KOPT-K1 (cell line): Measurements from ENCODE around the gene SPON1.
"Not testable (repeated sequence)": the region's sequence is repeated elsewhere in the genome, so short reads cannot be mapped to it uniquely, and the experiment has no call there.

ENCODE experiments used
- H3K27ac ChIP-seq: fragments of 200-600 bp; sonication (generic); 2 replicates; pipeline ENCODE4 v1.5.1; 2016; ENCODE audit warnings: antibody characterized with exemption, mild to moderate bottlenecking, low read depth, low read length; ENCODE audit not compliant: poor library complexity, severe bottlenecking
- H3K36me3 ChIP-seq: fragments of 200-600 bp; sonication (generic); 2 replicates; pipeline ENCODE4 v1.5.1; 2017; ENCODE audit warnings: antibody characterized with exemption, mild to moderate bottlenecking, low read length, moderate library complexity; ENCODE audit not compliant: insufficient read depth
- H3K9me3 ChIP-seq: fragments of 200-600 bp; sonication (generic); 2 replicates; pipeline ENCODE4 v1.5.1; 2017; ENCODE audit warnings: antibody characterized with exemption, low read length, mild to moderate bottlenecking; ENCODE audit not compliant: insufficient read depth, poor library complexity, severe bottlenecking

Gene SPON1

DNA sequence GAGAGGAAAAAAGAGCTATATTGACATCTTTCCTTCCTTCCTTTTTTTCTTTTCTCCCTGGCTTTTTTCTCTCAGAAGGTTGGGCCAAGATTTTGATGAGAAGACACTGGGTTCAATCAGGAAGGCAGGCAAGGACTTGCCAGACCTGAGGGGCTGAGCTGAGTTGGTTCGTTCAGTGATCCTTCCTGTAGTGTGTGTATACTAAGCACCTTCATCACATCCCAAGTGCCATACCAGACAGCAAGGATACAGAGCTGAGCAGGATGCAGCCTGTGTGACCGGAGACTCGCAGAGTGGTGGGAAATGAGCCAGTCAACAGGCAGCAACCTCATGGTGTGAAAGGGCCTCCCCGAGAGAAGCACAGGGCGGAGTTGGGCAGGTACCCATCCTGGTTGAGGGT, 95.5 kb downstream of the SPON1 start:
- Histone ChIP-seq H3K36me3 (no peaks in the 10 kb centered on the region), H3K27ac (no peak overlapping the region), H3K9me3 (no peaks in the 10 kb centered on the region)

- H3K9me3 ChIP-seq = no peaks in the 10 kb centered on the region
- no peak overlapping the region for H3K27ac ChIP-seq
- H3K36me3 ChIP-seq = no peaks in the 10 kb centered on the region
Measured at GRCh38 chr11:14059491-14059890, 97.0 kb downstream of the SPON1 start.

DNA sequence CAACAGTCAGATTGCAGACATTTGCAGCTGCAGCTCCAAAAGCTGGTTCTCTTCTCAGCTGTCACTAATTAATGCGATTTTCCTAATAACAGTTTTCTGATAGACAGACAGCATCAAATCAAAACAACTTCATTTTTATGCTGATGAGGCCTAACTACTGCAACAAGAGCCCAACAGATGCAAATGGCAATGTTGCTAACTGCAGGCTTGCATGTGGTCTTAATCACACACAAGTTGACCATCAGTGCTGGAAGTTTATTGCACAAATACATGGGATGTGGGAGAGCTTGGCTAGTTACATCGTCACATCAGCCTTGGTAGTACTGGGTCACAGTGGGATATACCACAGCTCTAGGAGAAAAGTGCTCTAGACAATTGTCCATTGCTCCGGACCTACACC, 99.2 kb downstream of the SPON1 start:
- no peaks in the 10 kb centered on the region for H3K9me3 ChIP-seq
- no peak overlapping the region for H3K27ac ChIP-seq
- H3K36me3 ChIP-seq = no peaks in the 10 kb centered on the region

DNA sequence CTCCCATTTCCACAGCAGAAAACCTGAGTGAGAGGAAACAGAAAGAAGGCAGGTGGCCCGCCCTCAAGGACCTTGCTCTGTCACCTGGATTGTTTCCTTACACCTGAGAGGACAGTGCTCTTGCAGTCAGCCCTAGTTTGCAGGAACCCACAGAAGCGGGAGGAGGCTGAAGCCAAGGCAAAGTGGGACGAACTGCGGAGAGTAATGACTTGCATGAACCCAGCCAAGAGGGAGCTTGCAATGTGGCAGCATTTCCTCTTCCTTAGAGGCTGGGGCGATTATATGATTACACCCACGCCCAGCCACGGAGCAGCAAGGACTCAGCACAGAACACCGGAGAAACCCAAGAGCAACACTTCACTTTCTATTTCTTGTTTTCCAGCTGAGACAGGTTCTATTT, 102.6 kb downstream of the SPON1 start:
- H3K9me3 ChIP-seq = no peaks in the 10 kb centered on the region
- H3K27ac ChIP-seq = no peak overlapping the region
- no peaks in the 10 kb centered on the region for H3K36me3 ChIP-seq

GRCh38 chr11:14065681-14066080, 103.2 kb downstream of the SPON1 start:
- Histone ChIP-seq H3K9me3 (no peaks in the 10 kb centered on the region), H3K36me3 (no peaks in the 10 kb centered on the region), H3K27ac (no peak overlapping the region)

DNA sequence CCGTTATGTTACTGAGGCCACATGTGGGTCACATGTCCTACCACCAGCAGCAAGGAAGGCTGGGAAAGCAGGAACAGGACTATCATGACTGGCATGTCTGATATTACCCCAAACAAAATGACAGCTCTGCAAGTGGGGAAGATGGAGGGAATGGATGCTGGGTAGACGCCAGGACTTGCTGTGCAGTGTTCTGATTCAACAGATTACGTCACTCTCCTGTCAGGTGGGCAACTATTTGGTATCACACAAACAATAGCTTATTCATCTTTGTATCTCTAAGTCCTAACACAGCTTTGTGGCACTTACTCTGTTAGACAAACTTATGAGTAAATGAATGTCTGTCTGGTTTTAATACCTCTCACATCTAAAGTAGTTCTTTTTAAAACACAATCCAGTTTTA, 105.2 kb downstream of the SPON1 start:
- H3K9me3 ChIP-seq = no peaks in the 10 kb centered on the region
- H3K36me3 ChIP-seq = no peaks in the 10 kb centered on the region
- H3K27ac ChIP-seq = no peak overlapping the region

GRCh38 chr11:14070896-14071295, 108.4 kb downstream of the SPON1 start:
- Histone ChIP-seq H3K27ac (no peak overlapping the region), H3K9me3 (no peaks in the 10 kb centered on the region), H3K36me3 (no peaks in the 10 kb centered on the region)

- Histone ChIP-seq H3K36me3 (no peaks in the 10 kb centered on the region), H3K9me3 (no peaks in the 10 kb centered on the region), H3K27ac (no peak overlapping the region)
Measured at GRCh38 chr11:14073849-14074476, 111.4 kb downstream of the SPON1 start.

- no peak overlapping the region for H3K27ac ChIP-seq
- H3K9me3 ChIP-seq = no peaks in the 10 kb centered on the region
Measured at GRCh38 chr11:14075118-14076078, 112.9 kb downstream of the SPON1 start.

GRCh38 chr11:14079011-14079410, 116.5 kb downstream of the SPON1 start:
- Histone ChIP-seq H3K36me3 (no peaks in the 10 kb centered on the region), H3K27ac (no peak overlapping the region), H3K9me3 (no peaks in the 10 kb centered on the region)

More at GRCh38 chr11:14075118-14076078, 112.9 kb downstream of the SPON1 start:
- H3K36me3 ChIP-seq = no peaks in the 10 kb centered on the region

- no peaks in the 10 kb centered on the region for H3K9me3 ChIP-seq
- no peaks in the 10 kb centered on the region for H3K36me3 ChIP-seq
- no peak overlapping the region for H3K27ac ChIP-seq
Measured at GRCh38 chr11:14079797-14080196, 117.3 kb downstream of the SPON1 start.

GRCh38 chr11:14081581-14082231, 119.2 kb downstream of the SPON1 start:
- no peaks in the 10 kb centered on the region for H3K36me3 ChIP-seq
- no peaks in the 10 kb centered on the region for H3K9me3 ChIP-seq
- H3K27ac ChIP-seq = no peak overlapping the region

- Histone ChIP-seq H3K9me3 (no peaks in the 10 kb centered on the region), H3K27ac (no peak overlapping the region), H3K36me3 (no peaks in the 10 kb centered on the region)
Measured at GRCh38 chr11:14082338-14082737, 119.8 kb downstream of the SPON1 start.

GRCh38 chr11:14088861-14089260, 126.3 kb downstream of the SPON1 start:
- not testable (repeated sequence) for H3K27ac ChIP-seq, H3K9me3 ChIP-seq, H3K36me3 ChIP-seq

- no peaks in the 10 kb centered on the region for H3K36me3 ChIP-seq
- no peak overlapping the region for H3K27ac ChIP-seq
- no peaks in the 10 kb centered on the region for H3K9me3 ChIP-seq
Measured at GRCh38 chr11:14089690-14090462, 127.4 kb downstream of the SPON1 start.
